ENCODE data around the gene BMI1. TPM values are rescaled to one million over a fixed set of nuclear protein-coding genes. Genes with fewer than 3 reads are reported as not detected.

Gene BMI1
- total and polyA plus RNA-seq, 2 experiments from 2014 or later, result 2.3 to 10.7 TPM

DNA sequence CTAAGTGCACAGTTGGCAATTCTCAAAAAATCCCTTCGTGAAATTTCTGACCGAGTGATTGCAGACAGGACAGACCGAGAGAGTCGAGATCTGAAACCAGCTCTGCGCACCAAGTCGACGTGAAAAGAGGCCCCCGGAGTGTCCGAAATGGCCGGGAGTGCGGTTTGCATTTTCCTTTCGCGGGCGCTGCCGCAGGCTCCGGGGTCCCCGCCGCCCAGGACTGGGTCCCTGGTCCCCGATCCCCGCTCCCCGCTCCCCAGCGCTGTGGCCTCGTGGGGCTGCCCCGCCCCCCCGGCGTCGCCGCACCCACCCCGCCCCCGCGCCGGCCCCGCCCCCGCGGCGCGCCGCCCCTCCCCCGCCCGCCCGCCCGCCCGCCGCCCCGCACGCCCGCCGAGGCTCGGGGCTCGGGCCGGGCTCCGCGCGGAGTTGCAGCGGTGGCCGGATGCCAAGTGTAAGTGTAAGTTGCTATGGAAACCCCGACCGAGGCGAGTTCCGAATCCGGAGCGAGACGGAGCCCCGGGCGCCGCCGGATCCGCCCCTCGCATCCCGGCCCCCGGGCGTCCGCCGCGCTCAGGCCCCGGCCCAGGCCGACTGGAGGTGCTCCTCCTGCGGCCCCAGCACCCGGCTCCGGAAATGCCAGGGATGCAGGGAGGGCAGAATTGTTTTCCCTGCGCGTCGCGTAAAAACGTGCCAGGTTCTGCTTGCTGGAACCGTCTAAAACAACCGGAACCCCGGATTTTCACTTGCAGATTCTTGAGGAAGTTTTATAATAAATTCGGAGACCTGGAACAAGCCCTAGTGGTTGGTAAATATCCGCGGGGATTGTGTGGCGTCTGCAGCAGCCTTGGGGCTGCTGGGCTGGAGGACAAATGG, 4.6 kb downstream of the BMI1 start:
- ATAC-seq (peak; percentile 80), DNase-seq (ENCODE audit: low spot score) (peak; percentile 95)
- peak overlapping the region; percentile 71 for H3K4me3 Mint-ChIP-seq
- TF ChIP-seq, protein P1, sequence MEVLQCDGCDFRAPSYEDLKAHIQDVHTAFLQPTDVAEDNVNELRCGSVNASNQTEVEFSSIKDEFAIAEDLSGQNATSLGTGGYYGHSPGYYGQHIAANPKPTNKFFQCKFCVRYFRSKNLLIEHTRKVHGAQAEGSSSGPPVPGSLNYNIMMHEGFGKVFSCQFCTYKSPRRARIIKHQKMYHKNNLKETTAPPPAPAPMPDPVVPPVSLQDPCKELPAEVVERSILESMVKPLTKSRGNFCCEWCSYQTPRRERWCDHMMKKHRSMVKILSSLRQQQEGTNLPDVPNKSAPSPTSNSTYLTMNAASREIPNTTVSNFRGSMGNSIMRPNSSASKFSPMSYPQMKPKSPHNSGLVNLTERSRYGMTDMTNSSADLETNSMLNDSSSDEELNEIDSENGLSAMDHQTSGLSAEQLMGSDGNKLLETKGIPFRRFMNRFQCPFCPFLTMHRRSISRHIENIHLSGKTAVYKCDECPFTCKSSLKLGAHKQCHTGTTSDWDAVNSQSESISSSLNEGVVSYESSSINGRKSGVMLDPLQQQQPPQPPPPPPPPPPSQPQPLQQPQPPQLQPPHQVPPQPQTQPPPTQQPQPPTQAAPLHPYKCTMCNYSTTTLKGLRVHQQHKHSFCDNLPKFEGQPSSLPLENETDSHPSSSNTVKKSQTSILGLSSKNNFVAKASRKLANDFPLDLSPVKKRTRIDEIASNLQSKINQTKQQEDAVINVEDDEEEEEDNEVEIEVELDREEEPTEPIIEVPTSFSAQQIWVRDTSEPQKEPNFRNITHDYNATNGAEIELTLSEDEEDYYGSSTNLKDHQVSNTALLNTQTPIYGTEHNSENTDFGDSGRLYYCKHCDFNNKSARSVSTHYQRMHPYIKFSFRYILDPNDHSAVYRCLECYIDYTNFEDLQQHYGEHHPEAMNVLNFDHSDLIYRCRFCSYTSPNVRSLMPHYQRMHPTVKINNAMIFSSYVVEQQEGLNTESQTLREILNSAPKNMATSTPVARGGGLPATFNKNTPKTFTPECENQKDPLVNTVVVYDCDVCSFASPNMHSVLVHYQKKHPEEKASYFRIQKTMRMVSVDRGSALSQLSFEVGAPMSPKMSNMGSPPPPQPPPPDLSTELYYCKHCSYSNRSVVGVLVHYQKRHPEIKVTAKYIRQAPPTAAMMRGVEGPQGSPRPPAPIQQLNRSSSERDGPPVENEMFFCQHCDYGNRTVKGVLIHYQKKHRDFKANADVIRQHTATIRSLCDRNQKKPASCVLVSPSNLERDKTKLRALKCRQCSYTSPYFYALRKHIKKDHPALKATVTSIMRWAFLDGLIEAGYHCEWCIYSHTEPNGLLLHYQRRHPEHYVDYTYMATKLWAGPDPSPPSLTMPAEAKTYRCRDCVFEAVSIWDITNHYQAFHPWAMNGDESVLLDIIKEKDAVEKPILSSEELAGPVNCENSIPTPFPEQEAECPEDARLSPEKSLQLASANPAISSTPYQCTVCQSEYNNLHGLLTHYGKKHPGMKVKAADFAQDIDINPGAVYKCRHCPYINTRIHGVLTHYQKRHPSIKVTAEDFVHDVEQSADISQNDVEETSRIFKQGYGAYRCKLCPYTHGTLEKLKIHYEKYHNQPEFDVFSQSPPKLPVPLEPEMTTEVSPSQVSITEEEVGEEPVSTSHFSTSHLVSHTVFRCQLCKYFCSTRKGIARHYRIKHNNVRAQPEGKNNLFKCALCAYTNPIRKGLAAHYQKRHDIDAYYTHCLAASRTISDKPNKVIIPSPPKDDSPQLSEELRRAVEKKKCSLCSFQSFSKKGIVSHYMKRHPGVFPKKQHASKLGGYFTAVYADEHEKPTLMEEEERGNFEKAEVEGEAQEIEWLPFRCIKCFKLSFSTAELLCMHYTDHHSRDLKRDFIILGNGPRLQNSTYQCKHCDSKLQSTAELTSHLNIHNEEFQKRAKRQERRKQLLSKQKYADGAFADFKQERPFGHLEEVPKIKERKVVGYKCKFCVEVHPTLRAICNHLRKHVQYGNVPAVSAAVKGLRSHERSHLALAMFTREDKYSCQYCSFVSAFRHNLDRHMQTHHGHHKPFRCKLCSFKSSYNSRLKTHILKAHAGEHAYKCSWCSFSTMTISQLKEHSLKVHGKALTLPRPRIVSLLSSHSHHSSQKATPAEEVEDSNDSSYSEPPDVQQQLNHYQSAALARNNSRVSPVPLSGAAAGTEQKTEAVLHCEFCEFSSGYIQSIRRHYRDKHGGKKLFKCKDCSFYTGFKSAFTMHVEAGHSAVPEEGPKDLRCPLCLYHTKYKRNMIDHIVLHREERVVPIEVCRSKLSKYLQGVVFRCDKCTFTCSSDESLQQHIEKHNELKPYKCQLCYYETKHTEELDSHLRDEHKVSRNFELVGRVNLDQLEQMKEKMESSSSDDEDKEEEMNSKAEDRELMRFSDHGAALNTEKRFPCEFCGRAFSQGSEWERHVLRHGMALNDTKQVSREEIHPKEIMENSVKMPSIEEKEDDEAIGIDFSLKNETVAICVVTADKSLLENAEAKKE (CRISPR knock-in tag; IDR thresholded peaks at IDR 0.05), result no peak
- TF ChIP-seq, protein P2, sequence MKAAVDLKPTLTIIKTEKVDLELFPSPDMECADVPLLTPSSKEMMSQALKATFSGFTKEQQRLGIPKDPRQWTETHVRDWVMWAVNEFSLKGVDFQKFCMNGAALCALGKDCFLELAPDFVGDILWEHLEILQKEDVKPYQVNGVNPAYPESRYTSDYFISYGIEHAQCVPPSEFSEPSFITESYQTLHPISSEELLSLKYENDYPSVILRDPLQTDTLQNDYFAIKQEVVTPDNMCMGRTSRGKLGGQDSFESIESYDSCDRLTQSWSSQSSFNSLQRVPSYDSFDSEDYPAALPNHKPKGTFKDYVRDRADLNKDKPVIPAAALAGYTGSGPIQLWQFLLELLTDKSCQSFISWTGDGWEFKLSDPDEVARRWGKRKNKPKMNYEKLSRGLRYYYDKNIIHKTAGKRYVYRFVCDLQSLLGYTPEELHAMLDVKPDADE (IDR thresholded peaks at IDR 0.05), result no peak
- TF ChIP-seq NANOG (IDR thresholded peaks at IDR 0.05; ENCODE audit: borderline replicate concordance) (no peak), ZNF114 (CRISPR knock-in tag; IDR thresholded peaks at IDR 0.05) (no peak)
- Histone ChIP-seq H3K79me2 (replicated peaks; ENCODE audit: insufficient read depth) (0 out of 2 replicates have a peak, but pooled peaks cover 4% of the 10 kb centered on the region), H3K4me3 (peak overlapping the region; percentile 55), H3K9me2 (ENCODE audit: insufficient read depth) (no peaks in the 10 kb centered on the region), H3F3A (replicated peaks; ENCODE audit: low read depth) (peaks cover 19% of the 10 kb centered on the region; the same call in 1 of the 2 replicates), H4K20me1 (replicated peaks; ENCODE audit: insufficient read depth) (peaks cover 10% of the 10 kb centered on the region; the same call in 1 of the 2 replicates), H3K27me3 (ENCODE audit: insufficient read depth) (peaks cover 83% of the 10 kb centered on the region), H3K4me1 (ENCODE audit: insufficient read depth) (peaks cover 57% of the 10 kb centered on the region), H2AFZ (no peak overlapping the region), H3K36me3 (ENCODE audit: insufficient read depth) (no peaks in the 10 kb centered on the region), H3K4me2 (peak overlapping the region; percentile 82), H3K27ac (ENCODE audit: low read depth) (no peak overlapping the region)
- H3K27me3 Mint-ChIP-seq (ENCODE audit: insufficient read depth, low read depth, poor library complexity), result peaks cover 73% of the 10 kb centered on the region
- peaks cover 4% of the 10 kb centered on the region; the same call in 2 of the 3 replicates for H3K9me3 Mint-ChIP-seq
- H3K4me1 Mint-ChIP-seq, result peaks cover 37% of the 10 kb centered on the region
- H3K36me3 Mint-ChIP-seq (ENCODE audit: low read depth), result no peaks in the 10 kb centered on the region; the same call in 2 of the 3 replicates
- no peak overlapping the region for H3K27ac Mint-ChIP-seq
